K562 (cell line): Measurements from ENCODE around the gene KCTD18. TPM values are rescaled to one million over a fixed set of nuclear protein-coding genes. Genes with fewer than 3 reads are reported as not detected.

ENCODE experiments used
- ATAC-seq: fragments of 200-7000 bp; cut with Tn5 transposase; 3 replicates; pipeline ENCODE4 v1.9.1; 2020; ENCODE audit warnings: moderate library complexity
- BruUV-seq: library from RNA; stranded (reverse); fragments of 400-500 nt; replicated peaks from 2 replicates; lab custom pipeline; 2021; lab: Mats Ljungman, UMichigan
- CTCF ChIA-PET: fragments of 300-600 bp; formaldehyde crosslinking; extraction: SDS; loops from one replicate; lab custom pipeline; 2021; ENCODE audit warnings: low intra/inter-chr PET ratio; lab: Yijun Ruan, JAX
- POLR2A ChIA-PET: fragments of 300-600, 350-650 bp; sonication (Branson Sonifier 250); formaldehyde crosslinking; extraction: SDS; loops from one replicate; lab custom pipeline; 2021; ENCODE audit warnings: antibody characterized with exemption, inconsistent platforms; lab: Yijun Ruan, JAX
- DNase-seq, 4 experiments: peaks; one replicate each; pipeline versions ENCODE4 v3.0.0 to v3.0.0-alpha.2; 2011 to 2018; ENCODE audit warnings: low spot score in 3 of 4, mixed read lengths in 3 of 4; ENCODE audit errors: extremely low read depth in 1 of 4
- FAIRE-seq: peaks from 2 replicates; lab custom pipeline; 2011; peaks lifted over from hg19 to GRCh38; lab: Jason Lieb, UNC
- H2AFZ ChIP-seq: 2 replicates; pipeline ENCODE4 v1.6.0; 2011; ENCODE audit warnings: low read depth, low read length, control low read depth, inconsistent platforms
- H3K27ac ChIP-seq: fragments of 200-600 bp; 3 replicates; pipeline ENCODE4 v1.8.0; 2011; ENCODE audit warnings: low read depth, mild to moderate bottlenecking, control low read depth, inconsistent platforms, low read length, moderate library complexity, mixed read lengths; ENCODE audit errors: extremely low read depth
- H3K27me3 ChIP-seq, 2 experiments: fragments of 300-600 bp in 1 of 2; 2 replicates in 1 of 2; 3 replicates in 1 of 2; pipeline versions ENCODE4 v1.6.0 to v1.8.0; 2011; ENCODE audit warnings: inconsistent platforms in 2 of 2, low read length in 2 of 2, mild to moderate bottlenecking in 1 of 2, mixed read lengths in 1 of 2, moderate library complexity in 1 of 2; ENCODE audit not compliant: control insufficient read depth in 2 of 2, insufficient read depth in 2 of 2
- H3K36me3 ChIP-seq: fragments of 300-600 bp; 3 replicates; pipeline ENCODE4 v1.8.0; 2011; ENCODE audit warnings: mild to moderate bottlenecking, low read length, inconsistent platforms; ENCODE audit not compliant: control insufficient read depth, insufficient read depth
- H3K4me1 ChIP-seq, 2 experiments: fragments of 200-600 bp in 1 of 2; replicated peaks in 1 of 2; 2 replicates in 1 of 2; 3 replicates in 1 of 2; pipeline versions ENCODE4 v1.5.1 to v1.8.0; 2011; ENCODE audit warnings: inconsistent platforms in 2 of 2, low read length in 2 of 2, mild to moderate bottlenecking in 1 of 2, mixed read lengths in 1 of 2, moderate library complexity in 1 of 2; ENCODE audit not compliant: control insufficient read depth in 2 of 2, insufficient read depth in 2 of 2
- H3K4me2 ChIP-seq: 2 replicates; pipeline ENCODE4 v1.6.1; 2011; ENCODE audit warnings: low read length, control low read depth, inconsistent platforms, mixed read lengths; ENCODE audit not compliant: insufficient read depth
- H3K4me3 ChIP-seq: fragments of 200-600 bp; sonication (generic), shearing (Covaris generic); 2 replicates; pipeline ENCODE4 v1.5.1; 2016; ENCODE audit warnings: control low read depth, inconsistent platforms
- H3K79me2 ChIP-seq: fragments of 200-600 bp; 3 replicates; pipeline ENCODE4 v1.8.0; 2011; ENCODE audit warnings: low read length, inconsistent platforms; ENCODE audit not compliant: control insufficient read depth, insufficient read depth
- H3K9ac ChIP-seq, 2 experiments: 2 replicates each; pipeline versions ENCODE4 v1.6.0 to v1.6.1; 2011; ENCODE audit warnings: low read depth in 2 of 2, low read length in 2 of 2, control low read depth in 1 of 2, inconsistent platforms in 1 of 2, mild to moderate bottlenecking in 1 of 2, mixed read lengths in 1 of 2; ENCODE audit not compliant: insufficient read depth in 1 of 2
- H3K9me1 ChIP-seq: one replicate; pipeline ENCODE4 v1.6.0; 2011; ENCODE audit warnings: inconsistent platforms, mild to moderate bottlenecking, low read length, moderate library complexity; ENCODE audit not compliant: control insufficient read depth, insufficient read depth
- H3K9me3 ChIP-seq: replicated peaks from 2 replicates; pipeline ENCODE4 v1.5.1; 2011; ENCODE audit warnings: low read depth, low read length, inconsistent platforms; ENCODE audit not compliant: control insufficient read depth, insufficient read depth
- H4K20me1 ChIP-seq: replicated peaks from 2 replicates; pipeline ENCODE4 v1.6.1; 2011; ENCODE audit warnings: low read length, inconsistent platforms, mixed read lengths; ENCODE audit not compliant: control insufficient read depth, insufficient read depth
- CREBBP ChIP-seq: IDR thresholded peaks from one replicate; pipeline ENCODE4 v1.6.1; 2012; ENCODE audit warnings: low read depth, mild to moderate bottlenecking, control low read depth, inconsistent platforms, low read length
- HDAC3 ChIP-seq: fragments of 450-650 bp; IDR thresholded peaks from 2 replicates; pipeline ENCODE4 v1.6.1; 2018; ENCODE audit warnings: borderline replicate concordance, mild to moderate bottlenecking, moderate library complexity; ENCODE audit not compliant: partially characterized antibody
- L3MBTL2 ChIP-seq: fragments of 450-650 bp; IDR thresholded peaks from 2 replicates; pipeline ENCODE4 v1.6.1; 2016; ENCODE audit warnings: mild to moderate bottlenecking, moderate library complexity
- NCOA4 ChIP-seq: fragments of 450-650 bp; IDR thresholded peaks from 2 replicates; pipeline ENCODE4 v1.6.1; 2018; ENCODE audit warnings: mild to moderate bottlenecking; ENCODE audit not compliant: partially characterized antibody
- NUFIP1 ChIP-seq: fragments of 450-650 bp; IDR thresholded peaks from 2 replicates; pipeline ENCODE4 v1.6.1; 2018; ENCODE audit not compliant: partially characterized antibody
- PHF21A ChIP-seq: fragments of 450-650 bp; IDR thresholded peaks from 2 replicates; pipeline ENCODE4 v1.6.1; 2017; ENCODE audit warnings: low read depth, borderline replicate concordance
- POLR2A ChIP-seq: fragments of 450-650 bp; conservative IDR thresholded peaks from 2 replicates; pipeline ENCODE4 v1.6.1; 2016
- SMC3 ChIP-seq: conservative IDR thresholded peaks from 2 replicates; pipeline ENCODE4 v1.6.1; 2011; ENCODE audit warnings: low read depth, low read length, improper control_type of control experiment; ENCODE audit not compliant: insufficient read depth
- STAT5B ChIP-seq: fragments of 250-450 bp; sonication (Bioruptor Pico); IDR thresholded peaks from 2 replicates; pipeline ENCODE4 v1.8.0; 2021; ENCODE audit warnings: mild to moderate bottlenecking, inconsistent platforms
- TRIM24 ChIP-seq, 2 experiments: fragments of 450-650 bp; IDR thresholded peaks; 2 replicates each; pipeline ENCODE4 v1.6.1; 2016
- ZBTB7A ChIP-seq: IDR thresholded peaks from 2 replicates; pipeline ENCODE4 v1.6.1; 2011; ENCODE audit warnings: low read depth, mild to moderate bottlenecking, low read length, moderate library complexity, borderline replicate concordance; ENCODE audit not compliant: control insufficient read depth
- ZNF165 ChIP-seq: fragments of 250-450 bp; sonication (Bioruptor Pico); IDR thresholded peaks from 2 replicates; pipeline ENCODE4 v1.4.0; 2020; ENCODE audit warnings: borderline replicate concordance
- ZNF830 ChIP-seq: fragments of 250-450 bp; sonication (Bioruptor Pico); IDR thresholded peaks from 2 replicates; pipeline ENCODE4 v1.5.0; 2021; ENCODE audit warnings: mild to moderate bottlenecking
- WGBS: fragments of 100-300 bp; shearing (Covaris generic); methylation state at CpG from one replicate; pipeline ENCODE4 v1.1.6; 2016; ENCODE audit warnings: low coverage, mixed read lengths; ENCODE audit not compliant: insufficient coverage; ENCODE audit errors: missing lambda C conversion rate; 5-methylcytosine and 5-hydroxymethylcytosine counted together
- in situ Hi-C: fragments of 300-500 bp; cut with MboI; formaldehyde crosslinking; loops from 4 replicates; pipeline ENCODE4 v1.15.0; 2018; ENCODE audit warnings: inconsistent platforms, mixed read lengths
- intact Hi-C: fragments of 100-400 bp; cut with micrococcal nuclease; formaldehyde crosslinking; loops from 2 replicates; pipeline ENCODE4 v1.14.2; 2022
- polyA plus RNA-seq, 8 experiments: library from polyadenylated mRNA; depleted of rRNA in 4 of 8; stranded (reverse) in 5 of 8; unstranded in 3 of 8; fragments of >200 nt; fragmentation: Nextera tagmentation in 2 of 8; fragmentation: Illumina TruSeq in 1 of 8; extraction: Ambion mirVana in 2 of 8; extraction: Trizol in 1 of 8; gene quantifications; 2 replicates each; pipeline versions ENCODE4 v1.2.1 to v1.2.3, GENCODE V29; 2011 to 2014; ENCODE audit warnings: inconsistent platforms in 1 of 8, missing spikeins in 1 of 8
- total RNA-seq, 7 experiments: library from RNA; depleted of rRNA in 6 of 7; stranded (reverse); fragments of >200 nt in 6 of 7; fragmentation: Illumina TruSeq in 2 of 7; extraction: Trizol in 2 of 7; gene quantifications; 2 replicates each; pipeline versions ENCODE4 v1.2.1 to v1.2.3, GENCODE V29; 2011 to 2021; ENCODE audit warnings: low replicate concordance in 1 of 7
- TF ChIP-seq, protein P1 (sequence below), 2 experiments: fragments of 450-650 bp; IDR thresholded peaks; 2 replicates each; pipeline ENCODE4 v1.6.1; 2016; ENCODE audit warnings: mild to moderate bottlenecking in 2 of 2, borderline replicate concordance in 1 of 2, low read depth in 1 of 2, moderate library complexity in 1 of 2
- TF ChIP-seq, protein P2 (sequence below): fragments of 200-800 bp; sonication (Bioruptor generic); IDR thresholded peaks from 2 replicates; pipeline ENCODE4 v1.6.1; 2017; ENCODE audit warnings: missing genetic modification characterization, missing compliant biosample characterization

Gene KCTD18
- total and polyA plus RNA-seq, 9 of the 15 experiments (the other 6 are each of a cell fraction or from before 2014, with no cell fraction given), result 0.39 to 5.4 (median 3.8) TPM

DNA sequence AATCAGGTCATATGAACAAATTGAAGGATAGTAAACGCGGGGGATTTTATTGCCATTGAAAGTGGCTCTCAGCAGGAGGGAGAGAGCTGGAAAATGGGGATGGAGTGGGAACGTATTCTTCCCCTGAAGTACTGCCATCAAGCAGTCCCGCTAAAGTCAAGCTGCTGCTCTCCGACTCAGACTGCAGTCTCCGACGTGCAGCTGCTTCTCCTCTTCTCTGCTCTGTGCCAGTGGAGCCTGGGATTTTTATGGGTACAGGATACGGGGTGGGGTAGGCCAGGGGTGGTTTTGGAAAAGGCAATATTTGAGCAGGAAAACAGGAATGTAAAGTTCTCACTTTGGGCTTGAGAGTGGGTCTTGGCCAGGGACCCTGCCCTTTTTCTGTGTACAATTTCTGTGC lies 33.0 kb downstream of the KCTD18 start:
- H3K27ac ChIP-seq, result no peak overlapping the region
- no peaks in the 10 kb centered on the region for H3K9me3 ChIP-seq
- POLR2A ChIA-PET, result no interaction called here
- H4K20me1 ChIP-seq, result no peaks in the 10 kb centered on the region
- H3K9me1 ChIP-seq, result no peaks in the 10 kb centered on the region
- peaks cover 4 to 6% of the 10 kb centered on the region in 2 experiments; a peak in 3 of 5 replicates for H3K4me1 ChIP-seq
- H2AFZ ChIP-seq, result no peak overlapping the region
- in situ Hi-C loops, result no loop called here
- DNase-seq (no peak), ATAC-seq (no peak), FAIRE-seq (no peak)
- WGBS, result 83% methylated on average over 3 of the region's 8 CpGs
- CTCF ChIA-PET, result no interaction called here
- H3K4me3 ChIP-seq, result no peak overlapping the region
- no TSS peak for BruUV-seq
- H3K9ac ChIP-seq, result no peak overlapping the region
- intact Hi-C loops, result no loop called here
- H3K36me3 ChIP-seq, result no peaks in the 10 kb centered on the region; the same call in 2 of the 3 replicates
- H3K4me2 ChIP-seq, result no peak overlapping the region
- no peaks in the 10 kb centered on the region for H3K79me2 ChIP-seq
- no peaks in the 10 kb centered on the region for H3K27me3 ChIP-seq
- TF ChIP-seq, protein P1, sequence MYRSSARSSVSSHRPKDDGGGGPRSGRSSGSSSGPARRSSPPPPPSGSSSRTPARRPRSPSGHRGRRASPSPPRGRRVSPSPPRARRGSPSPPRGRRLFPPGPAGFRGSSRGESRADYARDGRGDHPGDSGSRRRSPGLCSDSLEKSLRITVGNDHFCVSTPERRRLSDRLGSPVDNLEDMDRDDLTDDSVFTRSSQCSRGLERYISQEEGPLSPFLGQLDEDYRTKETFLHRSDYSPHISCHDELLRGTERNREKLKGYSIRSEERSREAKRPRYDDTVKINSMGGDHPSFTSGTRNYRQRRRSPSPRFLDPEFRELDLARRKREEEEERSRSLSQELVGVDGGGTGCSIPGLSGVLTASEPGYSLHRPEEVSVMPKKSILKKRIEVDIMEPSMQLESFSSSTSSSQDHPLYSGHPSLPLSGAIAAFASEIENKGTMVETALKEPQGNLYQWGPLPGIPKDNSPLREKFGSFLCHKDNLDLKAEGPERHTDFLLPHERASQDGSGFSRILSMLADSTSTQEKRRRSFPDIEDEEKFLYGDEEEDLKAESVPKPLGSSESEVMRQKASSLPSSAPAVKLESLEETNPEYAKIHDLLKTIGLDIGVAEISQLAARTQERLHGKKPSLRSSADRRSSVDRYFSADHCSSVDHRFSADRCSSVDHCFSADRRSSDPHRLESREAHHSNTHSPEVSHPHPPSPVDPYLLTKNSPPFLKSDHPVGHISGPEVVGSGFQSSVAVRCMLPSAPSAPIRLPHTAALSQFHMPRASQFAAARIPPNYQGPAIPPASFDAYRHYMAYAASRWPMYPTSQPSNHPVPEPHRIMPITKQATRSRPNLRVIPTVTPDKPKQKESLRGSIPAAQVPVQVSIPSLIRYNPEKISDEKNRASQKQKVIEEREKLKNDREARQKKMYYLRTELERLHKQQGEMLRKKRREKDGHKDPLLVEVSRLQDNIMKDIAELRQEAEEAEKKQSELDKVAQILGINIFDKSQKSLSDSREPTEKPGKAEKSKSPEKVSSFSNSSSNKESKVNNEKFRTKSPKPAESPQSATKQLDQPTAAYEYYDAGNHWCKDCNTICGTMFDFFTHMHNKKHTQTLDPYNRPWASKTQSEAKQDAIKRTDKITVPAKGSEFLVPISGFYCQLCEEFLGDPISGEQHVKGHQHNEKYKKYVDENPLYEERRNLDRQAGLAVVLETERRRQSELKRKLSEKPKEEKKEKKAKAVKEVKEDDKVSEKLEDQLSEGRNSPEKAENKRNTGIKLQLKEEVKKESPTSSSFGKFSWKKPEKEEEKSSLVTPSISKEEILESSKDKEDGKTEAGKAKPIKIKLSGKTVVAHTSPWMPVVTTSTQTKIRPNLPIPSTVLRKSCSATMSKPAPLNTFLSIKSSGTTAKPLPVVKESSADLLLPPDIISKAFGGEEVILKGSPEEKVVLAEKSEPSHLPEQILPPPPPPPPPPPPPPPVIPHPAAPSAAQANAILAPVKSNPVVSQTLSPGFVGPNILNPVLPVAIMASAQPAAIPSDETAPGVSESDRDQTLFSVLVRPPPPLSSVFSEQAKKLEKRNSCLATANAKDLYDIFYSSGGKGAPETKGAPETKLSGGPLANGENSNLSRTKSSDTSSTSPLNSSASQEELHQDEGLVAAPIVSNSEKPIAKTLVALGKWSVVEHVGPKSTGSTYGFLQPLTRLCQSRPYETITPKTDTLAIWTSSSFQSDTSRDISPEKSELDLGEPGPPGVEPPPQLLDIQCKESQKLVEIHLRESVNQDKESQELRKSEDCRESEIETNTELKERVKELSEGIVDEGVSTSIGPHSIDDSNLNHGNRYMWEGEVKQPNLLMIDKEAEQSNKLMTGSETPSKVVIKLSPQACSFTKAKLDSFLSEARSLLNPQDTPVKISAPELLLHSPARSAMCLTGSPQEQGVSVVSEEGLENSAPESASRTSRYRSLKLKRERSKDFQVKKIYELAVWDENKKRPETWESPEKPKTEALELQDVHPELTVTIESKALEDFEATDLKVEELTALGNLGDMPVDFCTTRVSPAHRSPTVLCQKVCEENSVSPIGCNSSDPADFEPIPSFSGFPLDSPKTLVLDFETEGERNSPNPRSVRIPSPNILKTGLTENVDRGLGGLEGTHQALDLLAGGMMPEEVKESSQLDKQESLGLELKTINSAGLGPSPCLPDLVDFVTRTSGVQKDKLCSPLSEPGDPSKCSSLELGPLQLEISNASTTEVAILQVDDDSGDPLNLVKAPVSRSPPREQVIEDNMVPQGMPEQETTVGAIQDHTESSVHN (IDR thresholded peaks at IDR 0.05; ENCODE audit: borderline replicate concordance in 1 of 2, low read depth in 1 of 2), result no peak
- no peak for TF ChIP-seq HDAC3
- no peak for TF ChIP-seq TRIM24 (IDR thresholded peaks at IDR 0.05)
- TF ChIP-seq CREBBP, result no peak
- TF ChIP-seq L3MBTL2, result no peak
- TF ChIP-seq ZBTB7A, result no peak
- no peak for TF ChIP-seq POLR2A
- TF ChIP-seq NUFIP1, result no peak
- no peak for TF ChIP-seq SMC3
- TF ChIP-seq, protein P2, sequence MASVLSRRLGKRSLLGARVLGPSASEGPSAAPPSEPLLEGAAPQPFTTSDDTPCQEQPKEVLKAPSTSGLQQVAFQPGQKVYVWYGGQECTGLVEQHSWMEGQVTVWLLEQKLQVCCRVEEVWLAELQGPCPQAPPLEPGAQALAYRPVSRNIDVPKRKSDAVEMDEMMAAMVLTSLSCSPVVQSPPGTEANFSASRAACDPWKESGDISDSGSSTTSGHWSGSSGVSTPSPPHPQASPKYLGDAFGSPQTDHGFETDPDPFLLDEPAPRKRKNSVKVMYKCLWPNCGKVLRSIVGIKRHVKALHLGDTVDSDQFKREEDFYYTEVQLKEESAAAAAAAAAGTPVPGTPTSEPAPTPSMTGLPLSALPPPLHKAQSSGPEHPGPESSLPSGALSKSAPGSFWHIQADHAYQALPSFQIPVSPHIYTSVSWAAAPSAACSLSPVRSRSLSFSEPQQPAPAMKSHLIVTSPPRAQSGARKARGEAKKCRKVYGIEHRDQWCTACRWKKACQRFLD (CRISPR knock-in tag), result no peak
- TF ChIP-seq NCOA4, result no peak
- TF ChIP-seq STAT5B (CRISPR knock-in tag), result no peak
- no peak for TF ChIP-seq PHF21A
- no peak for TF ChIP-seq ZNF830 (CRISPR knock-in tag)
- TF ChIP-seq ZNF165 (CRISPR knock-in tag), result no peak
